Neuronal stem cell (in vitro differentiated cells): ENCODE results near the gene ZNF10.

Experiments used
- DNase-seq: peaks from one replicate; pipeline ENCODE4 v3.0.0-alpha.2; 2013; ENCODE audit warnings: low spot score
- H2AFZ ChIP-seq: one replicate; pipeline ENCODE4 v1.6.1; 2013; ENCODE audit warnings: mild to moderate bottlenecking, low read length, inconsistent platforms
- H2AK5ac ChIP-seq: 2 replicates; pipeline ENCODE4 v1.6.1; 2013; ENCODE audit warnings: low read depth, mild to moderate bottlenecking, inconsistent platforms, low read length, moderate library complexity, mixed read lengths
- H2BK120ac ChIP-seq: 2 replicates; pipeline ENCODE4 v1.6.1; 2013; ENCODE audit warnings: low read depth, mild to moderate bottlenecking, inconsistent platforms, low read length, moderate library complexity, mixed read lengths
- H2BK12ac ChIP-seq: one replicate; pipeline ENCODE4 v1.6.1; 2013; ENCODE audit warnings: low read length, inconsistent platforms
- H2BK15ac ChIP-seq: 2 replicates; pipeline ENCODE4 v1.6.1; 2013; ENCODE audit warnings: mild to moderate bottlenecking, low read length, inconsistent platforms, mixed read lengths
- H2BK5ac ChIP-seq: one replicate; pipeline ENCODE4 v1.6.1; 2013; ENCODE audit warnings: inconsistent platforms, mild to moderate bottlenecking, low read length, moderate library complexity
- H3K14ac ChIP-seq: one replicate; pipeline ENCODE4 v1.6.1; 2013; ENCODE audit warnings: low read length, inconsistent platforms
- H3K18ac ChIP-seq: 2 replicates; pipeline ENCODE4 v1.6.1; 2013; ENCODE audit warnings: low read length, inconsistent platforms
- H3K23ac ChIP-seq: 2 replicates; pipeline ENCODE4 v1.6.1; 2013; ENCODE audit warnings: low read depth, mild to moderate bottlenecking, mixed read lengths, low read length, inconsistent platforms; ENCODE audit not compliant: poor library complexity
- H3K27ac ChIP-seq: replicated peaks from 3 replicates; pipeline ENCODE4 v1.5.1; 2013; ENCODE audit warnings: low read length, inconsistent platforms
- H3K27me3 ChIP-seq, 3 experiments: 2 replicates each; pipeline ENCODE4 v1.6.1; 2013; ENCODE audit warnings: low read length in 3 of 3, mild to moderate bottlenecking in 2 of 3, inconsistent platforms in 1 of 3, low read depth in 1 of 3, mixed read lengths in 1 of 3, moderate library complexity in 1 of 3; ENCODE audit not compliant: control insufficient read depth in 3 of 3, insufficient read depth in 3 of 3
- H3K36me3 ChIP-seq, 2 donors: replicated peaks in 1 of 2; 2 replicates each; pipeline ENCODE4 v1.6.1; 2013; ENCODE audit warnings: low read length in 2 of 2; ENCODE audit not compliant: control insufficient read depth in 2 of 2, insufficient read depth in 2 of 2
- H3K4ac ChIP-seq: 2 replicates; pipeline ENCODE4 v1.6.1; 2013; ENCODE audit warnings: inconsistent platforms, mild to moderate bottlenecking, low read length, moderate library complexity
- H3K4me1 ChIP-seq, 2 donors: 1 replicate in 1 of 2; 2 replicates in 1 of 2; pipeline ENCODE4 v1.6.1; 2013; ENCODE audit warnings: low read length in 2 of 2, low read depth in 1 of 2; ENCODE audit not compliant: control insufficient read depth in 2 of 2, insufficient read depth in 1 of 2
- H3K4me2 ChIP-seq: one replicate; pipeline ENCODE4 v1.6.1; 2013; ENCODE audit warnings: mild to moderate bottlenecking, low read length, inconsistent platforms; ENCODE audit not compliant: insufficient read depth, poor library complexity, severe bottlenecking
- H3K4me3 ChIP-seq, 2 donors: 2 replicates each; pipeline ENCODE4 v1.5.1; 2013; ENCODE audit warnings: low read length in 2 of 2, mild to moderate bottlenecking in 2 of 2, inconsistent platforms in 1 of 2, moderate library complexity in 1 of 2
- H3K79me1 ChIP-seq: one replicate; pipeline ENCODE4 v1.6.1; 2013; ENCODE audit warnings: low read depth, mild to moderate bottlenecking, inconsistent platforms, low read length, moderate library complexity
- H3K9ac ChIP-seq: one replicate; pipeline ENCODE4 v1.6.1; 2013; ENCODE audit warnings: mild to moderate bottlenecking, low read depth, low read length, inconsistent platforms; ENCODE audit not compliant: poor library complexity
- H3K9me3 ChIP-seq, 2 donors: replicated peaks in 1 of 2; 2 replicates each; pipeline versions ENCODE3 to v1.6.1; 2013; ENCODE audit warnings: low read length in 2 of 2, mild to moderate bottlenecking in 2 of 2, inconsistent platforms in 1 of 2, low read depth in 1 of 2, mixed read lengths in 1 of 2, moderate library complexity in 1 of 2; ENCODE audit not compliant: control insufficient read depth in 2 of 2, insufficient read depth in 1 of 2
- H4K8ac ChIP-seq: one replicate; pipeline ENCODE4 v1.6.1; 2013; ENCODE audit warnings: low read depth, mild to moderate bottlenecking, inconsistent platforms, low read length, moderate library complexity
- H4K91ac ChIP-seq: one replicate; pipeline ENCODE4 v1.6.1; 2013; ENCODE audit warnings: low read length, low read depth, mild to moderate bottlenecking, inconsistent platforms; ENCODE audit not compliant: poor library complexity
- WGBS, 2 donors: extraction: QIAGEN DNeasy Blood & Tissue Kit; methylation state at CpG; one replicate each; pipeline ENCODE4 v1.1.7; 2013; ENCODE audit warnings: missing lambda C conversion rate in 2 of 2, mixed read lengths in 1 of 2; ENCODE audit not compliant: insufficient read length in 2 of 2, insufficient replicate concordance in 1 of 2; ENCODE audit errors: extremely low coverage in 2 of 2; 5-methylcytosine and 5-hydroxymethylcytosine counted together

ZNF10 gene

GRCh38 chr12:133204264-133204603 lies 73.8 kb downstream of the ZNF10 start:
- H2BK15ac ChIP-seq, result no peak overlapping the region
- no CpG with 5 or more reads among the region's 1 CpG for WGBS, 2 donors
- no peak overlapping the region for H2BK12ac ChIP-seq
- H2BK120ac ChIP-seq, result no peak overlapping the region
- no peak overlapping the region for H2BK5ac ChIP-seq
- no peak overlapping the region for H4K8ac ChIP-seq
- no peak overlapping the region for H3K4me3 ChIP-seq
- no peak overlapping the region for H3K9ac ChIP-seq
- no peak overlapping the region for H4K91ac ChIP-seq
- no peak for DNase-seq
- no peaks in the 10 kb centered on the region for H3K27me3 ChIP-seq
- no peak overlapping the region for H3K4me2 ChIP-seq
- H2AK5ac ChIP-seq, result no peak overlapping the region
- peaks cover 43 to 84% of the 10 kb centered on the region in 2 donors for H3K9me3 ChIP-seq
- H3K18ac ChIP-seq, result no peak overlapping the region
- no peaks in the 10 kb centered on the region for H3K4me1 ChIP-seq
- H3K79me1 ChIP-seq, result no peaks in the 10 kb centered on the region
- peaks cover 24 to 67% of the 10 kb centered on the region in 2 donors for H3K36me3 ChIP-seq
- no peak overlapping the region for H3K23ac ChIP-seq
- H3K14ac ChIP-seq, result no peak overlapping the region
- no peak overlapping the region for H3K4ac ChIP-seq
- H2AFZ ChIP-seq, result no peak overlapping the region
- no peak overlapping the region for H3K27ac ChIP-seq

- H3K79me1 ChIP-seq, result no peaks in the 10 kb centered on the region
- DNase-seq, result no peak
- no peaks in the 10 kb centered on the region for H3K27me3 ChIP-seq
- no peak overlapping the region for H3K27ac ChIP-seq
- no peak overlapping the region for H4K91ac ChIP-seq
- H3K9me3 ChIP-seq, result peaks cover 51 to 87% of the 10 kb centered on the region in 2 donors
- no peak overlapping the region for H3K4ac ChIP-seq
- no CpG with 5 or more reads among the region's 2 CpGs for WGBS, 2 donors
- no peak overlapping the region for H3K4me3 ChIP-seq
- no peak overlapping the region for H3K23ac ChIP-seq
- no peak overlapping the region for H2BK5ac ChIP-seq
- no peak overlapping the region for H2BK120ac ChIP-seq
- H2AFZ ChIP-seq, result no peak overlapping the region
- no peak overlapping the region for H3K18ac ChIP-seq
- H2BK15ac ChIP-seq, result no peak overlapping the region
- no peak overlapping the region for H2AK5ac ChIP-seq
- H3K14ac ChIP-seq, result no peak overlapping the region
- H3K4me2 ChIP-seq, result no peak overlapping the region
- H4K8ac ChIP-seq, result no peak overlapping the region
- H3K36me3 ChIP-seq, result peaks cover 20 to 55% of the 10 kb centered on the region in 2 donors
- H3K9ac ChIP-seq, result no peak overlapping the region
- no peak overlapping the region for H2BK12ac ChIP-seq
- H3K4me1 ChIP-seq, result no peaks in the 10 kb centered on the region
Observed at GRCh38 chr12:133206390-133206789, 76.0 kb downstream of the ZNF10 start.
